Subcutaneous adipose tissue (tissue), 4 donors: ENCODE data around the gene MYL6B. TPM values are rescaled to one million over a fixed set of nuclear protein-coding genes. Genes with fewer than 3 reads are reported as not detected.

Experiments
- CTCF ChIP-seq: fragments of 450-650 bp; IDR thresholded peaks from one replicate; pipeline ENCODE4 v1.5.1; 2016; ENCODE audit warnings: low read depth, mild to moderate bottlenecking, control low read depth, antibody characterized with exemption, moderate library complexity
- total RNA-seq, 4 donors: library from RNA; depleted of rRNA; stranded (reverse); fragments of >200 nt; gene quantifications; one replicate each; pipeline ENCODE4 v1.1.0, GENCODE V29; 2016

Gene MYL6B
- total RNA-seq, 4 donors from 2014 or later = 12.2 to 36.0 (median 24.7) TPM

DNA sequence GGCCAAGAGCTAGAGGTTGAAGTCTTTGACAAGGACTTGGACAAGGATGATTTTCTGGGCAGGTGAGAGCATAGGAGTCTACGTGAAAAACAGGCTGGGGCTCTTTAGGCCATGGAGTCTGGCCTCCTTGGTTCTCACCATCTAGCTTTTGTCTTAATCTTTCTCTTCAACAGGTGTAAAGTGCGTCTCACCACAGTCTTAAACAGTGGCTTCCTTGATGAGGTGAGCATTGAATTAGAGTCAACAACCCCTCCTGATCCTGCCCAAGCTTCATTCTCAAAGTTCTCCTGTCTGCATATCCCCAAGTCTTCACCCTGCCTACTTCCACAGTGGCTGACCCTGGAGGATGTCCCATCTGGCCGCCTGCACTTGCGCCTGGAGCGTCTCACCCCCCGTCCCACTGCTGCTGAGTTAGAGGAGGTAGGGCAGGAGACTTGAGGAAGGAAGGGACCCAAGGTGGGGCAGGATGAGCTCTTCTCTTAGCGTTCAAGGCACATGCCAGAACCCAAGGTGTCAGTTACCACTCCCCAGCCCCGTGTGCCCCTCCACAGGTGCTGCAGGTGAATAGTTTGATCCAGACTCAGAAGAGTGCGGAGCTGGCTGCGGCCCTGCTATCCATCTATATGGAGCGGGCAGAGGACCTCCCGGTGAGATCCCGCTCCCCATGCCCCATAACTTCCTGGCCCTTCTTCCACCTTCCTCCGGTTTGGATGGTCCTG lies 14.4 kb upstream of the MYL6B start:
- no peak for TF ChIP-seq CTCF

- no peak for TF ChIP-seq CTCF
These were observed 10.2 kb upstream of the MYL6B start for GRCh38 chr12:56141946-56142784.

GRCh38 chr12:56143217-56143616 lies 9.2 kb upstream of the MYL6B start:
- no peak for TF ChIP-seq CTCF

GRCh38 chr12:56143870-56144269 lies 8.5 kb upstream of the MYL6B start:
- no peak for TF ChIP-seq CTCF

DNA sequence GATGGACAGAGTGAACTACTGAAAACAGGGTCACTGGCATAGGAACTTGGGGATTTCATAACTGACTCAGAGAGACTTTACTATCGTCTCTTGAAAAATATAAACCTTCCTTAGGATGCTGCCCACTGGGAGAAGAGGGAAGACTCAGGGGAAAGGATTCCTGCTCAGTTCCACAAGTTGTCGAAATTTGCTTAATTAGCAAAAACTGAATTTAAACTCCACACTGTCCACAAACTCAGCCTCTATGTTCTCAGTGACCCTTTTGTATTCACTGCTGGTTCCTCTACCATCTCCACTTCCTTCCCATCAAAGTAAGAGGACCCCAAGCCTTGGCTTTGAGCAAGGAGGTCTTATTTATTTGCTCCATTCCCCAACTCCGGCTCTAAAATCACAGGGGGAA lies 7.2 kb upstream of the MYL6B start:
- no peak for TF ChIP-seq CTCF

DNA sequence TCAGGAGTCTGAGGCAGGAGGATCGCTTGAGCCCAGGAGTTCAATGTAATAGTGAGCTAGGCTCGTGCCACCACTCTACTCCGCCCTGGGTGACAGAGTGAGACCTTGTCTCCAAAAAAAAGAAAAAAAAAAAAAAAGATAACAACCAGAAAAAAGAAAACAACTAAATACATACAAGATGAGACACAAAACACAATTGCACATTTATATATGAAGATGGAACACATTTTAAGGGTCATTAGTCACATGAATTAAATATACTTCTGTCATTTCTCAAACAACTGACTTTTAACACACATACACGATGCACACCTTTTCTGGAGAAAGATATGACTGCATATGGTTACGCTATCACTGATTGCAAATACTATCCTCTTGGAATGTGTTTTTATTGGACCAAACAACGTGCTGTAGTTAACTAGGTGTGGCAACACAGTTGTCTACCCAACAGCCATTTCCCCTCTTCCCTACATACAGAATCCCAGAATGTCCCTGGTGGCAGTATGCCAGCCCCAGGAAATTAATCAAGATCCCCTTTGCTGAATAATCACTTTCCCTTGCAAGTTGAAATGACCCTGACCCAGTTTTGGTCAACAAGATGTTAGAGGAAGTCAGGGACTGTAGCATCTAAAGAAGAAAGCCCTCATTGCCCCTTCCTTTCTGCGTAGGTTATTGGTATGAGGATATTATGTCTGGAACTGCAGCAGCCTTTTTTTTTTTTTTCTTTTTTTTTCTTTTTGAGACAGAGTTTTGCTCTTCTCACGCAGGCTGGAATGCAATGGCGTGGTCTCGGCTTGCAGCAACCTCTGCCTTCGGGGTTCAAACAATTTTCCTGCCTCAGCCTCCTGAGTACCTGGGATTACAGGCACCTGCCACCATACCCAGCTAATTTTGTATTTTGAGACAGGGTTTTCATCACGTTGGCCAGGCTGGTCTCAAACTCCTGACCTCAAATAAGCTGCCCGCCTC lies 5.6 kb upstream of the MYL6B start:
- TF ChIP-seq CTCF = no peak

GRCh38 chr12:56150563-56150962 lies 1.8 kb upstream of the MYL6B start:
- no peak for TF ChIP-seq CTCF
